ENCODE measurements around the gene MESP1.

MESP1 gene

GRCh38 chr15:89780601-89781000 lies 29.6 kb upstream of the MESP1 start:
- no peak for DNase-seq

DNA sequence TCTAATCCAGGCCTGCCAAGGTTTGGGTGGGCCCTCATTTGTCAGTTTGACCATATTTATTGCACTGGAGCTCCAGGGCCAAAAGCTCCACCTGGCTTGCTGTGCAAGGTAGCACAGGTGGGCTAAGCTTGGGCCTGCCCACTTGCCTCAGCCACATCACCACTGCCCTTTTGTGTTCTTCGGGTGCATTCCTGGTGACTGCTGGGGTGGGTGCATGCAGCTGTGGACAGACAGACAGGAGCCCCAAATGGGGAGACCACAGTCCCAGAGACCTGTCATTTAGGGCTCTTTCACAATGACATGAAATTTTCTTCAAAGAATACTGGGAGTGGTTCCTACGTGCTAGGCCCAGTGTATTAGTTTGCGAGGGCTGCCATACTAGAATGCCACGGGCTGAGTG lies 27.8 kb upstream of the MESP1 start:
- DNase-seq: no peak

- DNase-seq: no peak
Measured at GRCh38 chr15:89777782-89778380, 26.8 kb upstream of the MESP1 start.

DNA sequence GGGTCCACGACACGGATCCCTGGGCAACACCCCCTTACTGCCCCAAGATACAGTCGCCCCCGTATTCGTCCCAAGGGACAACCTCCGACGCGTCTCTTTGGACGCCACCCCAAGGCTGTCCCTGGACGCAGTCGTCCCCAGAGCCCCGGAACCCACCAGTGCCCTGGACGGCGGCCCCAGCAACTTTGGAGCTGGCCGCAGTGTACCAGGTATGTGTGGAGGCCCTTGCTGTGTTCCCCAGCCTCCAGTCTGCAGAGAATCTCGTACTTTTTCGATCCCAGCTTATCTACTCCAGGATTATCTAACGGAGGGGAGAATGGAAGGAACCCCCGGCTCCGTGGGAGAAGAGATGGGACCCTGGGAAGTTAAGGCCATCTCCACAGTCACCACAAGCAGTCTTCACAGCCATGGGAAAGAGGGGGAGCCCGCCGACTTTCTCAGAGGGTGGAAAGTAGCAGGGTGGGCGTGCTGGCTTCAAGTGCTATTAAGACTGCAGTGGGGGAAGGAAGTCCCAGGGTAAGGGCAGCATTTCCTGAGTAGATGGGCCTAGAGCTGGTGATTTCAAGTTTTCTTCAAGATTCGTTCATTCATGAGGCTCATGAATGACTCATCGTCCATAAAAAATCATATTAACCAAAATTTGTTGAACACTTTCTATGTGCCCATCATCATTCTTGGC lies 26.2 kb upstream of the MESP1 start:
- DNase-seq: no peak

GRCh38 chr15:89776274-89777072 lies 25.4 kb upstream of the MESP1 start, which contains the start of gene MESP2:
TSS of gene MESP2 (plus strand) at chr15:89776332. CDS start at chr15:89776358, 26 bp downstream.
- DNase-seq: peak; percentile 91

DNA sequence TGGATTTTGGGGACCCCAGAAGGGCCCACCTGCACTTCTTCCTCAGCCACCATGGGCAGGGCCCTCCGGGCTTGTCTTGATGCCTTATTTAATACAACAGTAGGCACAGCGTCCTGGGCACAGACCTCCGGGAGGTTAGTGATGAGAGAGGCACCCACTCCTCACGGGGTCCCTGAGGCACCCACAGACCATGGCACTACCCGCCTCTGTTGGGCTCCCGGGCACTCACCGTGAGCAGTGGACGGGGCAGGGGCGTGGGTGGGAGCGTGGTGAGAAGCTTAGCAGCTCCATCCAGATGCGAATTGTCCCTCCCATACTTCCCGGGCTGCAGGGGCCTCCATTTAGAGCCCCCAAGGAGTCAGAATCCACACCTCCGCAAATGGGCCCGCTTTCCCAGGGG lies 24.8 kb upstream of the MESP1 start:
- DNase-seq: no peak

GRCh38 chr15:89774492-89774891 lies 23.4 kb upstream of the MESP1 start:
- no peak for DNase-seq

DNA sequence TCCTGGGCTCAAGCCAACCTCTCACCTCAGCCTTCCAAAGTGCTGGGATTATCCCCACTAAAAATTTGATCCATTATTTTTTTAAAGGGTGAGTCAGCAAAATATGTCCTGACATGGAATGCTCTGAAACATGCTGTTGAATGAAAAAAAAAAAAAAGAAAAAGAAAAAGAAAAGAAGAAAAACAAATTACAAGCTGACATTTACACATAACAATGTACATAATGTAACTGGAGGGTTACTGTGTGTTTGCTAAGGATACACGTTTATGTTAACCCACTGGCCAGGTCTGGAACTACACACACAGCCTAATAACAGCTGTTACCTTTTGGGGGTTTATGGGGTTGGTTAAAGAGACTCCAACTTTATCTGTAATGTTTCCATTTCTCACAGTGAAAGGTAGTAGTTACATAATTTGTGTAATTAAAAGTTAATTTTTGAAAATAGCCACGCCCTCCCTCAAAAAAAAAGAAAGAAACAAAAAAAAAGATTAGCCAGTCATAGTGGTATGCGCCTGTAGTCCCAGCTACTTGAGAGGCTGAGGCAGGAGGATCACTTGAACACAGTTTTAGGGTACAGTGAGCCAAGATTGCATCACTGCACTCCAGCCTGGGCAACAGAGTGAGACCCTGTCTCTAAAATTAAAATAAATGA lies 22.0 kb upstream of the MESP1 start:
- no peak for DNase-seq

GRCh38 chr15:89770041-89770440 lies 19.0 kb upstream of the MESP1 start:
- DNase-seq: no peak

- no peak for DNase-seq
Measured at GRCh38 chr15:89769366-89769765, 18.3 kb upstream of the MESP1 start.

DNA sequence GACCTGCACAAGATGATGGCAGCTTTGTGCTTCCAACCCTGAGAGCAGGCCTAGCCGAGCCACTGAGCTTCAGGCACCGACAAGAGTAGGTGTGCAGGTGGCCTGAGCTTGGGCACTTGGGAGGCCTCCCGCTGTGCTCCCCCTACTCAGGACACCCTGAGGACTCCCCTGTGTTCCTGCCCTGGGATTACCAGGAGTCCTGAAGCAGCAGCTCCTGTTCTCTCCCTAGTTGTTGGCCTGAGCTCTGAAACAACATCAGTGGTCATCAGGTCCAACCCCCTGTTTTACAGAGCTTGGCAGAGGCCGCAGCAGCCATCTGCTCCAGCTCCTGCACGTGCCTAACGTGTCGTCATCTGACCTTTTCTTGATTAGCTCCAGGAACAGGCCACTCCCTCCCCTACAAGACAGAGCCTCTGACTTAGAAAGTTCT lies 17.0 kb upstream of the MESP1 start:
- peak; percentile 62 for DNase-seq

DNA sequence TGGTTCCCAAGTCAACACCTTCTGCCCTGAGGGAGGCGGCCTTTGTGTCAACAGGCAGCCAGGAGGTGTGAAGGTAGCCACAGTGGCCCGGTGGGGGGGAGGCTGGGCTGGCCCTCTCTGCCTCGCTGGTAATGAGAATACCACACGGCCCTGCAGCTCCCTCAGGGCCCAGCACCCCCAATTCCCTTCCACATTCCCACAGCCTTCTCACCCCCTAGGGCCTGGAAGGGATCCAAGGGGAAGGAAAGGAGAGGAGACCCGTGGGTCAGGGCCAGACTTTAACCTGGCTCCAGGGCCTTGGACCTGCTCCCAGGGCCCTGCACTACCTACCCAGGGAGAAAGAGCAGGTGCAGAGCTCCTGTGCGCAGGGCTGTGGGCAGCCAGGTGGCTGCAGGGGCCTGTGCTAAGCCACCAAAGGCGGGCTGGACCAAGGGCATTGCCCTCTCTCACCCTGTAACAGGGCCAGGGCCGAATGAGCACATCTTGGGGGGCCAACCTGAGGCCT lies 16.4 kb upstream of the MESP1 start:
- no peak for DNase-seq

- no peak for DNase-seq
Measured at GRCh38 chr15:89766357-89767311, 15.6 kb upstream of the MESP1 start.

DNA sequence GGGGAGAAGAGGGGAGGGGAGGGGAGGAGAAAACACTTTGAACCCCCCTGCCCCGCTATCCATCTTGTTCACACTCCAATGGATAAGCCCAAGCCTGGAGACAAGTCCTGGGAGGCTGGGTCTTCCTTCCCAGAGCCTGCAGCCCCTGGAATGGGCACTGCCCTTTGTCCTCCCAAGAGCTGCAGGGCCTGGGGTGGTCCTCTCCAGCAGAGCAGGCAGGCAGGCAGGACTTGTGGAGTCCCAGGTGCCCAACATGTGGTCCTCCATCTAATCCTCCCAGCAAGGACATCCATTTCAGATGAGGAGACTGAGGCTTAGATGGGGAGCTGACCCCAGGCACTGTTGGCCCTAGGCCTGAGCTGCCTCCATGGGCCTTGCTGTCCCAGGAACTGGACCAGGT lies 14.6 kb upstream of the MESP1 start:
- DNase-seq: no peak

DNA sequence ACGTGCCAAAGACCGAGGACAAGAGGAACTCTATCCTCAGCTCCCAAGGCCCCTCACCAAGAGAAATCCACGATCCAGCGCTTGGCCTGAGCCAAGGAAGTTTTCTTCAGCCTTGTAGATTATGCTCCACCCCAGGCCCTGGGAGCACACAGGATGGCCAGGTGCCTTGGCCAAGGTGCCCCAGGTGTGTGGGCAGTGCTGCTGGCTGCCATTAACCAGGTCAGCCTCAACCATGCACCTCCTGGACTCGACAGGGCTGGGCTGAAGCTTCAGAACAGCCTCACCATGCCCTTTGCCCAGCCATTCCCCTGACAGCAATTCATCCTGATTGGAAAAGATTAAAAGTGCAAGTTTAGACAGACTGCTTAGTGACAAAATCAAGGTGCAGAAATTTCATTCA lies 10.9 kb upstream of the MESP1 start:
- no peak for DNase-seq

DNA sequence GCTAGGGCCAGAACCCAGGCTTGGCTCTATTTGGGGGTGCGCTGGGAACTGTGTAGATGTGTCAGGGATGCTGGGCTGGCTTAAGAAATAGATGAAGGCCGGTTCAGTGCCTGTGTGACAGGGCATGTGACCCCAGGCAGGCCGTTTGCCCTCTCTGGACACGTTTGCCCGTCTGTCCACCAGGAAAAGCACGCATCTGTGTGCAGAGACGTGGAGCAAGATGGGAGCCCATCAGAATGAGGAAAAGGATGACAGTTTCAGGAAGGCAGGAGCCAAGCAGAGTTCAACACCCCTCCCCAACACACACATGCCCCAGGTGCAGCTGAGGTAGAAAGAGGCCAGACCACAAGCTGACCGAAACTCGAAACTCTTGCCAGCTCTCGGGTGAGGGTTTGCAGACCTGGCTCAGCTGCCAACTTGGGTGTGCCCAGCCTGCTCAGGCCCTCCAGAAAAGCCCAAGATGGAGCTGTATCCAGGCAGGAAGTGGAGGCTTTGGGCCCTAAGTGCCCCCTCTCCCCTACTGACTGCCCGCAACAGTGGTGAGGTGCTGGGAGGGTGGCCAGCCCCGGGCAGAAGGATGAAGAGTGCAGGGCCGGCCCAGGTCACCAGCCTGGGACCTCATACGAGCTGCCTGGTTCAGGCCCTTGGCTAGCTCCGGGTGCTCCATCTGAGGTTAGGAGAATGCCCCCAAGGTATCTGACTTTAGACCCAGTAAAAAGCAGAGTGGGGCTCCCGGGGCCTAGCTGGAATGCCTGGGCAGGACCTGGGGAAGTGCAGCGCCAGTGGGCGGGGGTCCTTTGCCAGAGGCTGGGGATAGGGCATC lies 10.2 kb upstream of the MESP1 start:
- DNase-seq: no peak

DNA sequence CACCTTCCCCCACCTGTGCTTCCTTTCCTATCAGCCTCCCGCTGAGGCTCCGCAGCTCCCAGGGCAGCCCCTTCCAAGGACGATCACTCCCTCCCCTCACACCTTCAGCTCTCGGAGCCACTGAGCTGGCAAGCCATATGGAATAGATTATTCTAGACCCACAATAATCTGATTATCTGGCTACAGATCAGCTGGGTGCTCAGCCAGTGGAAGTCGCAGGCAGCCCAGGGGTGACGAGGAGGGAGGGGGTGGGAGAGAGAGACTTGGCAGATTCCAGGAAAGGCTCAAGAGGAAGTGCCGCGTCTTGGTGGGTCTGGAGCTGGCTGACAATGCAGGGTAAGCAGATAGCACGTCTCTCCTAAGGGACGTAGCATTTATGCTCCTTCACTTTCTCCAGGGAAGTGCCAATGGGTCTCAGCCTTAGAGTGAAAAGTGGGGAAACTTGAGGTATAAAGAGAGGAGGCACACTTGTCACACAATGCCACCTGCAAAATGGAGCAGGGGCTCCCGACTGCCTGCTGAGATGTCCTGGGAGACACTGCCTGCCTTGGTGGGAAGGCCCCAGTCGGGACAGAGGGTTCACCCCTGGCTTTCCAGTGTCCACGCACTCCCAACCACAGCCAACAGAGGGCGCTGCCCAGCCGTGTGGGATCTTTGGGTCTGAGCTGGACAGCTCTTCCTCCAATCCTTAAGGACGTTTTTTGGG lies 9.4 kb upstream of the MESP1 start:
- peak; percentile 77 for DNase-seq

DNA sequence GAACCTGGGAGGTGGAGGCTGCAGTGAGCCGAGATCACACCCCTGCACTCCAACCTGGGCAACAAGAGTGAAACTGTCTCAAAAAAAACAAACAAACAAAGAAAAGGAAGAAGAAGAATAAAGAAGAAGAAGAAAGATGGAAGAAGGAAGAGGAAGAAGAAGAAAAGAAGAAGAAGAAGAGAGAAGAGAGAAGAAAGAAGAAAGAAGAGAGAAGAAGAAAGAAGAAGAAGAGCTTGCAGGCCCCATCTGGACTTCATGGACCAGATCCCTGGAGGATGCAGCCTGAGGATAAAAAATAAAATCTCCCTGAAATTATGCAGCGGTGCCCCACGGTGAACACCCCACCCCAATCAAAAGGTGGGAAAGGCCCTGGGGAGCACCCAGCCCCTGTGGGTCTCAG lies 8.8 kb upstream of the MESP1 start:
- no peak for DNase-seq

DNA sequence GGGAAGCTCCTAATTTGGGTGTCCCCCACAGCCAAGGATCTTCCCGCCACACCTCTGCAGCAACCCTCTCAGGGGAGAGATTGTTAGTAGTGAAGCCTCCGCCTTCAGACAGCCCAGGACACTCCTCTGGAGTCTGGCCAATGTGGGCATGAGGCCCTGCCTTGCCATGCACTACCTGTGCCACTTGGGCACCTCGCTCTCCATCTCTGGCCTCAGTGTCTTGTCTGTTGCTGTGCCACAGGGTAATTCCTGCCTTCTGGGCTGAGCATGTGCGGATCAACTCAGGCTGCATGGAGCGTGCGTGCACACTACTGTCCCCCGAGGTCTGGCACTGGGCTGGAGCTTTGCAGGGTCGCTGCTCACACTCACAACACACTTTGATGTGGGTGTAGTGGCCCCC lies 7.9 kb upstream of the MESP1 start:
- no peak for DNase-seq

DNA sequence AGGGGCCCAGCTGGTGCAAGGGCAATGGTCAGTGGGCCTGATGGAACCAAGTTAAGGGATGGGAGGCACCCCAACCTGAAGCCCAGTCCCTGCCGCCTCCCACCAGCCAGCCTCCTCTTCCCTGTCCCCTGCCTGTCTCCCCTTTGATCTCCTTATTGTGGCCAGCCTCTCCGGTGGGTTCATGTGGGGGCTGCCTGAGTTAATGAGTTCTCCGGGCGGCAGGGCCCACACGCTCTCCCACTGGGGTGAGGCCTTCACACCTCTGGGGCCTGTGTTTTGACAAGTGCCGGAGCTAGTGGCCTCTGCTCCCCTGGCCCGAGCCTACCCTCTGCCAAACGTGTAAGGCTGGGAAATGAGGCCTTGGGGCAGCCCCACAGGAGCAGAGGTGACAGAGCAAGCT lies 7.2 kb upstream of the MESP1 start:
- DNase-seq: no peak

DNA sequence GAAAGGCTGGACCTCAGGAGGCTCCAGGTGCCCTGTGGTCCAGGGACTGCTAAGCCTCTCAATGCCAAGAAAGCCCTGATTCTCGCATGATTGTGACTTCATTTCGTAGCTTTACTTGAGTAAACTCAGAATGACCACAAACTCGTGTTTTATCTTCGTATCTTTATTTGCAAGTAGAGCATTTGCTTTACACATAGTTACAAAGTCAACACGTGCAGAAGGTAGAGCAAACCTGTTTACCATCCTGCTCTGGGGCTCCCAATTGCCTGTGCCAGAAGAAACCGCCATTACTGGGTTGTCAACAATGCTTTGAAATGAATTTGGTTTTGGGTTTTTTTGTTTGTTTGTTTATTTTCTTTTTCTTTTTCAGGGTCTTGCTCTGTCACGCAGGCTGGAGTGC lies 5.8 kb upstream of the MESP1 start:
- no peak for DNase-seq
